CD14-positive monocyte (primary cell): Measurements from ENCODE around the gene VOPP1. TPM values are rescaled to one million over a fixed set of nuclear protein-coding genes. Genes with fewer than 3 reads are reported as not detected.

Source experiments
- DNase-seq, 3 donors: peaks; one replicate each; pipeline ENCODE4 v3.0.0-alpha.2; 2011 to 2022
- H2AFZ ChIP-seq: 2 replicates; pipeline ENCODE4 v1.6.0; 2012; ENCODE audit warnings: mild to moderate bottlenecking, low read depth, low read length, inconsistent platforms; ENCODE audit not compliant: insufficient read depth, poor library complexity, severe bottlenecking
- H3K27ac ChIP-seq, 2 donors: 1 replicate in 1 of 2; 2 replicates in 1 of 2; pipeline ENCODE4 v1.5.1; 2012 to 2013; ENCODE audit warnings: low read length in 2 of 2, control low read depth in 1 of 2, inconsistent platforms in 1 of 2, low read depth in 1 of 2, mild to moderate bottlenecking in 1 of 2
- H3K27me3 ChIP-seq, 2 donors: one replicate each; pipeline versions ENCODE4 v1.6.0 to v1.6.1; 2011 to 2013; ENCODE audit warnings: low read length in 2 of 2; ENCODE audit not compliant: control insufficient read depth in 2 of 2, insufficient read depth in 2 of 2
- H3K36me3 ChIP-seq, 2 donors: replicated peaks in 1 of 2; 1 replicate in 1 of 2; 2 replicates in 1 of 2; pipeline versions ENCODE4 v1.5.1 to v1.6.1; 2012 to 2013; ENCODE audit warnings: low read length in 2 of 2, control low read depth in 1 of 2, inconsistent platforms in 1 of 2, mild to moderate bottlenecking in 1 of 2; ENCODE audit not compliant: insufficient read depth in 2 of 2, control insufficient read depth in 1 of 2
- H3K4me1 ChIP-seq, 2 donors: 1 replicate in 1 of 2; 2 replicates in 1 of 2; pipeline versions ENCODE4 v1.5.1 to v1.6.1; 2012 to 2013; ENCODE audit warnings: low read length in 2 of 2, control low read depth in 1 of 2, inconsistent platforms in 1 of 2, mild to moderate bottlenecking in 1 of 2, moderate library complexity in 1 of 2; ENCODE audit not compliant: insufficient read depth in 2 of 2, control insufficient read depth in 1 of 2
- H3K4me2 ChIP-seq: replicated peaks from 2 replicates; pipeline ENCODE3; 2012; ENCODE audit warnings: low read length, moderate library complexity, mild to moderate bottlenecking; ENCODE audit not compliant: poor library complexity, severe bottlenecking; ENCODE audit errors: extremely low read depth
- H3K4me3 ChIP-seq, 3 experiments: fragments of 200-600 bp in 1 of 3; sonication (generic) in 1 of 3; replicated peaks in 1 of 3; 1 replicate in 2 of 3; 2 replicates in 1 of 3; pipeline ENCODE4 v1.5.1; 2011 to 2013; ENCODE audit warnings: low read length in 3 of 3, mild to moderate bottlenecking in 3 of 3, control low read depth in 2 of 3, low read depth in 2 of 3, inconsistent platforms in 1 of 3, moderate library complexity in 1 of 3
- H3K79me2 ChIP-seq: 2 replicates; pipeline ENCODE4 v1.6.0; 2012; ENCODE audit warnings: mild to moderate bottlenecking, control low read depth, inconsistent platforms, low read length, moderate library complexity; ENCODE audit not compliant: insufficient read depth
- H3K9ac ChIP-seq: 2 replicates; pipeline ENCODE4 v1.6.0; 2017; ENCODE audit warnings: low read length, mild to moderate bottlenecking; ENCODE audit not compliant: insufficient read depth, poor library complexity, severe bottlenecking
- H3K9me3 ChIP-seq, 2 donors: replicated peaks in 1 of 2; 1 replicate in 1 of 2; 2 replicates in 1 of 2; pipeline versions ENCODE4 v1.5.1 to v1.6.1; 2012 to 2013; ENCODE audit warnings: low read length in 2 of 2, control low read depth in 1 of 2; ENCODE audit not compliant: control insufficient read depth in 1 of 2, insufficient read depth in 1 of 2
- H4K20me1 ChIP-seq: 2 replicates; pipeline ENCODE4 v1.6.0; 2012; ENCODE audit warnings: mild to moderate bottlenecking, low read length, control low read depth, moderate library complexity; ENCODE audit not compliant: insufficient read depth
- H3K27ac Mint-ChIP-seq, 7 donors: one replicate each; pipeline ENCODE4 v1.8.0; 2020; ENCODE audit warnings: mild to moderate bottlenecking in 7 of 7, mixed read lengths in 7 of 7, moderate library complexity in 6 of 7, inconsistent platforms in 2 of 7
- H3K27me3 Mint-ChIP-seq, 3 donors: one replicate each; pipeline ENCODE4 v1.8.0; 2021 to 2022; ENCODE audit warnings: low read depth in 3 of 3, mild to moderate bottlenecking in 3 of 3, mixed read lengths in 3 of 3, moderate library complexity in 3 of 3, inconsistent platforms in 1 of 3
- H3K36me3 Mint-ChIP-seq, 2 donors: one replicate each; pipeline ENCODE4 v1.8.0; 2020; ENCODE audit warnings: mixed read lengths in 2 of 2, inconsistent platforms in 1 of 2, mild to moderate bottlenecking in 1 of 2
- H3K4me1 Mint-ChIP-seq: one replicate; pipeline ENCODE4 v1.8.0; 2020; ENCODE audit warnings: mild to moderate bottlenecking, mixed read lengths
- H3K4me3 Mint-ChIP-seq, 2 donors: one replicate each; pipeline ENCODE4 v1.8.0; 2020; ENCODE audit warnings: mild to moderate bottlenecking in 2 of 2, mixed read lengths in 2 of 2, moderate library complexity in 1 of 2
- H3K9me3 Mint-ChIP-seq, 7 donors: one replicate each; pipeline ENCODE4 v1.8.0; 2020 to 2022; ENCODE audit warnings: mixed read lengths in 7 of 7, mild to moderate bottlenecking in 6 of 7, moderate library complexity in 6 of 7, inconsistent platforms in 2 of 7
- WGBS: methylation state at CpG from one replicate; pipeline ENCODE4 v1.1.5; 2013; ENCODE audit warnings: missing lambda C conversion rate; ENCODE audit not compliant: insufficient coverage; 5-methylcytosine and 5-hydroxymethylcytosine counted together
- intact Hi-C, 2 donors: fragments of 100-400 bp; cut with micrococcal nuclease; formaldehyde crosslinking; loops; one replicate each; pipeline versions ENCODE4 v1.15.0 to v1.15.1; 2023
- polyA plus RNA-seq, 3 donors: library from polyadenylated mRNA; depleted of rRNA in 1 of 3; unstranded in 2 of 3; stranded (reverse) in 1 of 3; fragments of 300-500 nt in 2 of 3; fragments of >200 nt in 1 of 3; fragmentation: Illumina TruSeq in 2 of 3; gene quantifications; 1 replicate in 2 of 3; 2 replicates in 1 of 3; pipeline ENCODE4 v1.2.3, GENCODE V29; 2012 to 2021
- TF ChIP-seq, protein P1 (sequence below): fragments of 200-600 bp; IDR thresholded peaks from one replicate; pipeline ENCODE4 v1.8.0; 2022; ENCODE audit warnings: antibody characterized with exemption, mild to moderate bottlenecking

Gene VOPP1
- polyA plus RNA-seq, 3 donors: 16.7 to 22.1 (median 18.0) TPM

DNA sequence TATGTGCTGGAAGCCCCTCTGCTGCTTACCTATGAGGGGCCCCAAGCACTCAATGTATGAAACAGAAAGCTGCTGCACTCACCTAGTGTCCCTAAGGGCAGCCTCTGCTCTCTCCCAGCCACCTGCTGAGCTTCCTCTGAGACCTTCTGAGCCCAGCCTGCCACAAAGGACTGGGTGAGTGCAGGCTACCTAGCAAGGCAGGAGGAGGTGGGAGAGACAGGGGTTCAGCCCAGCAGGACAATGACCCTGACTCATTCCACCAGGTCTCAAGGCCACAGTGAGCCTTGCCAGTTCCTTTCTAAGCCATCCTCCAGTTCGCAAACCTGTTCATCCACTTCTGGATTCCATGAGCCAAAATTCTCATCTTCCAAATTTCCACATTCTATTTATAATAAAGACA is 16.3 kb downstream of the VOPP1 start:
- TF ChIP-seq, protein P1, sequence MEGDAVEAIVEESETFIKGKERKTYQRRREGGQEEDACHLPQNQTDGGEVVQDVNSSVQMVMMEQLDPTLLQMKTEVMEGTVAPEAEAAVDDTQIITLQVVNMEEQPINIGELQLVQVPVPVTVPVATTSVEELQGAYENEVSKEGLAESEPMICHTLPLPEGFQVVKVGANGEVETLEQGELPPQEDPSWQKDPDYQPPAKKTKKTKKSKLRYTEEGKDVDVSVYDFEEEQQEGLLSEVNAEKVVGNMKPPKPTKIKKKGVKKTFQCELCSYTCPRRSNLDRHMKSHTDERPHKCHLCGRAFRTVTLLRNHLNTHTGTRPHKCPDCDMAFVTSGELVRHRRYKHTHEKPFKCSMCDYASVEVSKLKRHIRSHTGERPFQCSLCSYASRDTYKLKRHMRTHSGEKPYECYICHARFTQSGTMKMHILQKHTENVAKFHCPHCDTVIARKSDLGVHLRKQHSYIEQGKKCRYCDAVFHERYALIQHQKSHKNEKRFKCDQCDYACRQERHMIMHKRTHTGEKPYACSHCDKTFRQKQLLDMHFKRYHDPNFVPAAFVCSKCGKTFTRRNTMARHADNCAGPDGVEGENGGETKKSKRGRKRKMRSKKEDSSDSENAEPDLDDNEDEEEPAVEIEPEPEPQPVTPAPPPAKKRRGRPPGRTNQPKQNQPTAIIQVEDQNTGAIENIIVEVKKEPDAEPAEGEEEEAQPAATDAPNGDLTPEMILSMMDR: no peak
- H4K20me1 ChIP-seq: peaks cover 98% of the 10 kb centered on the region
- intact Hi-C loops: no loop called here
- no peaks in the 10 kb centered on the region for H3K9me3 ChIP-seq
- Mint-ChIP-seq H3K9me3 (no peaks in the 10 kb centered on the region), H3K36me3 (peaks cover 37 to 41% of the 10 kb centered on the region in 2 donors), H3K4me1 (peaks cover 46% of the 10 kb centered on the region), H3K4me3 (no peak overlapping the region), H3K27ac (peak overlapping the region in 1 of 7 donors; percentile 42), H3K27me3 (peaks cover 0 to 2% (median 0%) of the 10 kb centered on the region in 3 donors)
- peaks cover 13 to 14% of the 10 kb centered on the region in 2 donors for H3K4me1 ChIP-seq
- H3K36me3 ChIP-seq: peaks cover 5 to 21% of the 10 kb centered on the region in 2 donors
- no peak for DNase-seq
- H3K4me3 ChIP-seq: no peak overlapping the region
- H3K4me2 ChIP-seq: no peak overlapping the region
- H2AFZ ChIP-seq: no peak overlapping the region
- no CpG with 5 or more reads among the region's 1 CpG for WGBS
- H3K27me3 ChIP-seq: no peaks in the 10 kb centered on the region
- H3K79me2 ChIP-seq: peaks cover 62% of the 10 kb centered on the region
- H3K27ac ChIP-seq: no peak overlapping the region
- H3K9ac ChIP-seq: no peak overlapping the region

DNA sequence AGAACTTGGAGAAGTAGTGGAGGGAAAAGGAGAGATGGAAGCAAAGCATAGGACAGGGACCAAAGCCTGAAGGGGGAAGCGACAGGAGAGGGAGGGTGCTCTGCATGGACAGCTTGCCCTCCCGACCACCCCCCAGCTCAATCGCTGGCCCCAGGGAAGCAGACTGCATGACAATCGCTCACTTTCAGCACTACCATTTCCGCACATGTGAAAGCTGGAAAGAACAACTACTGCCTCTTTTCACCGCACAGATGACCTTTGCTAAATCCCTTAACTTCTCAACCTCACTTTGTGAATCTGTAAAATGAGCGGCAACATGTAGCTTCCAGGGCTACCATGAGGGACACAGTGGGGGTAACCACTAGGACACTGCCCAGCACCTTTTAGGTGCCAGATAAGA is 17.1 kb downstream of the VOPP1 start:
- Histone ChIP-seq H3K4me1 (peaks cover 13 to 14% of the 10 kb centered on the region in 2 donors), H3K4me3 (no peak overlapping the region), H3K27me3 (no peaks in the 10 kb centered on the region), H3K79me2 (peaks cover 62% of the 10 kb centered on the region), H3K27ac (no peak overlapping the region), H3K4me2 (no peak overlapping the region), H4K20me1 (peaks cover 98% of the 10 kb centered on the region), H2AFZ (no peak overlapping the region), H3K9ac (no peak overlapping the region), H3K36me3 (peaks cover 5 to 21% of the 10 kb centered on the region in 2 donors), H3K9me3 (no peaks in the 10 kb centered on the region)
- no peak overlapping the region for H3K4me3 Mint-ChIP-seq
- intact Hi-C loops: loop anchor here in 1 of 2 donors (2.0 kb wide), 1 partner anchor 14 kb away; no protein-coding TSS in a partner anchor
- peaks cover 35 to 39% of the 10 kb centered on the region in 2 donors for H3K36me3 Mint-ChIP-seq
- peaks cover 46% of the 10 kb centered on the region for H3K4me1 Mint-ChIP-seq
- TF ChIP-seq, protein P1: no peak
- H3K27ac Mint-ChIP-seq: peak overlapping the region in 1 of 7 donors; percentile 56
- no peaks in the 10 kb centered on the region for H3K9me3 Mint-ChIP-seq
- no peak for DNase-seq
- H3K27me3 Mint-ChIP-seq: peaks cover 0 to 2% (median 0%) of the 10 kb centered on the region in 3 donors
- 94% methylated on average over 7 of the region's 7 CpGs for WGBS
